Left lung (tissue), 10 donors: Measurements from ENCODE around the gene PUDP. TPM values are rescaled to one million over a fixed set of nuclear protein-coding genes. Genes with fewer than 3 reads are reported as not detected.
A peak's percentile ranks its signal among the peaks of the same experiment; 100 is the strongest.

Experiments used
- ATAC-seq: fragments of 200-7000 bp; cut with Tn5 transposase; one replicate; pipeline ENCODE4 v1.9.1; 2020; ENCODE audit warnings: moderate library complexity
- DNase-seq, 4 donors: peaks; one replicate each; pipeline ENCODE4 v3.0.0-alpha.2; 2013 to 2020
- H3K27ac ChIP-seq, 2 donors: fragments of 200-600 bp; sonication (generic) in 1 of 2; one replicate each; pipeline versions ENCODE4 v1.5.0 to v1.8.0; 2020 to 2021
- H3K27me3 ChIP-seq, 2 donors: fragments of 200-600 bp; sonication (generic) in 1 of 2; one replicate each; pipeline versions ENCODE4 v1.5.0 to v1.8.0; 2020 to 2021
- H3K36me3 ChIP-seq, 2 donors: fragments of 200-600 bp; sonication (generic) in 1 of 2; one replicate each; pipeline versions ENCODE4 v1.5.0 to v1.8.0; 2020 to 2021
- H3K4me1 ChIP-seq, 2 donors: fragments of 200-600 bp; one replicate each; pipeline ENCODE4 v1.8.0; 2021
- H3K4me3 ChIP-seq, 2 donors: fragments of 200-600 bp; sonication (generic) in 1 of 2; one replicate each; pipeline versions ENCODE4 v1.5.0 to v1.8.0; 2020 to 2021; ENCODE audit warnings: mild to moderate bottlenecking in 1 of 2
- H3K9me3 ChIP-seq, 2 donors: fragments of 200-600 bp; sonication (generic) in 1 of 2; one replicate each; pipeline versions ENCODE4 v1.5.0 to v1.8.0; 2020 to 2021
- CTCF ChIP-seq, 2 donors: fragments of 200-600 bp; sonication (generic) in 1 of 2; IDR thresholded peaks; one replicate each; pipeline versions ENCODE4 v1.5.0 to v1.8.0; 2021; ENCODE audit warnings: antibody characterized with exemption in 2 of 2
- intact Hi-C, 2 donors: fragments of 100-400 bp; cut with DNase I; formaldehyde crosslinking; loops; one replicate each; pipeline versions ENCODE4 v1.11.2 to v1.14.2; 2022
- polyA plus RNA-seq, 6 donors: library from polyadenylated mRNA; unstranded; fragments of 120-200 nt; gene quantifications; one replicate each; pipeline ENCODE4 v1.2.1, GENCODE V29; 2013; ENCODE audit not compliant: insufficient read length in 6 of 6
- total RNA-seq, 2 donors: library from RNA; stranded (reverse); fragmentation: NEBNext Ultra II Directional; extraction: Animal tissue kit (Norgen Biotek cat#: 25700); gene quantifications; one replicate each; pipeline ENCODE4 v1.2.1, GENCODE V29; 2021
- donor health status: DM: no; HTN: yes; CAD: no.
- donor health status: DM: no; HTN: no; CAD: no.

The PUDP gene
- total and polyA plus RNA-seq, 8 donors: 9.8 to 26.1 (median 14.1) TPM

DNA sequence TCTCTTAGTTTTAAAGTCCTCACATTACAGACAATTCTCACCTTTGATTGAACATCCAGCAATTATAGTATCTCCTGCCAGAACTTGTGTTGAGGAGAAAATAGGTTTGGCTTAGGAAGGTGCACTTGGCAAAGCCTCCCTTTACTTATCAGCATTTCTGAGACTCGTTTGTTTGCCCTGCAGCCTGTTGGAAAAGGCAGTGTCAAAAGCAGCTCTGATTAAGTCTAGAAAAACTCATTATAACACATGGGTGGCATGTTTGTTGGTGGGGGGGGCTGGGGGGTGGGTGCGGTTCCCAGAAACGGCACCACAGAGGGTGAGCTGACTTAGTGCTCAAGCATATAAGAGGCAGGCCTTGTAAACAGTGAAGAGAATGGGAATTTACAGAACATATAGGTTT lies 21.7 kb upstream of the PUDP start:
- DNase-seq (no peak), ATAC-seq (peak; percentile 68)
- Histone ChIP-seq H3K36me3 (no peaks in the 10 kb centered on the region), H3K4me3 (no peak overlapping the region), H3K9me3 (no peaks in the 10 kb centered on the region), H3K27ac (no peak overlapping the region), H3K4me1 (no peaks in the 10 kb centered on the region), H3K27me3 (no peaks in the 10 kb centered on the region)
- no peak for TF ChIP-seq CTCF (IDR thresholded peaks at IDR 0.05)
- intact Hi-C loops: no loop called here

GRCh38 chrX:7168371-7168770 lies 20.4 kb upstream of the PUDP start:
- Histone ChIP-seq H3K27ac (no peak overlapping the region), H3K36me3 (no peaks in the 10 kb centered on the region), H3K9me3 (no peaks in the 10 kb centered on the region), H3K4me1 (no peaks in the 10 kb centered on the region), H3K27me3 (no peaks in the 10 kb centered on the region), H3K4me3 (no peak overlapping the region)
- ATAC-seq (no peak), DNase-seq (no peak)
- no peak for TF ChIP-seq CTCF (IDR thresholded peaks at IDR 0.05)
- intact Hi-C loops: no loop called here

DNA sequence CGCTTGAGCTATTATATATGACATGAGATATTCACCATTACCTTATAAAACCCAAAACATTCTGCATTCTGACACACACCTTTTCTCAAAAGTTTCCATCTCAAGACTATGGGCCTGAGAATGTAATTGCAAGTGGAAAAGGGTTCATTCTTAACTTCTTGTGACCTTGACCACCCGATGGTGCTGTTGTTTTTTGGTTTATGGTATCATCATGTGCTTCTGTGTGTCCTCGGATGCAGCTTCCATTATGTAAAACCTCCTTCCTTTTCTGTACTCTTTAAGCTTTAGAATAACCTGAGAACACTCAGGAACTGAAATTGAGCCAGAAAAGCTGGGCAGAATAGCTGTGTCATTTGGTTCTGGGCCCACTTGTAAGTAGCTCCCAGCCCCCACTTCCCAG lies 16.2 kb upstream of the PUDP start:
- intact Hi-C loops: no loop called here
- Histone ChIP-seq H3K4me1 (no peaks in the 10 kb centered on the region), H3K9me3 (no peaks in the 10 kb centered on the region), H3K27me3 (no peaks in the 10 kb centered on the region), H3K27ac (no peak overlapping the region), H3K36me3 (no peaks in the 10 kb centered on the region), H3K4me3 (no peak overlapping the region)
- no peak for TF ChIP-seq CTCF (IDR thresholded peaks at IDR 0.05)
- ATAC-seq (no peak), DNase-seq (no peak)

DNA sequence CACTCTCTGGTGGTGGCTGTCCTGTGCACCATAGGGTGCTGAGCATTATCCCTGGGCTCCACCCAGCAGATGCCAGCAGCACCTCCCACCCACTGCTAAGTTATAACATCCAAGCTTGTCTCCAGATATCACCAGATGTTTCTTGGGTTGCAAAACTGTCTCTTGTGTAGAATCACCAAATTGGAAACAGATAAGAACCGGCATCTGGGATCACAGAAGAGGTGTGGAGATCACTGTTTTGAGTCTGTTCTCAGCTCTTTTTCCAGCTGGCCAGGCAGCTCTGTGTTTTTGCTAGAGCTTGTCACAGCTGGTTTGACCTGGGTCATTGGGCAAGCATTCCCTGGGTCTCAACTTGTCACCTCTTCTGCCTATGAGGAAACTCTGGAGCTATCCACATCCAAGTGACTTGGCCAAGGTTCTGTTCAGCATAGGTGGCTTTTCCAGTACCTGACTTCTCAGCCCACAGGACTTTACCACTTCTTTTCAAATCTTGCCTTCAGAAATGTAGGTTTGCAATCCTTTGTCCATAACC lies 15.3 kb upstream of the PUDP start:
- Histone ChIP-seq H3K4me1 (no peaks in the 10 kb centered on the region), H3K27me3 (no peaks in the 10 kb centered on the region), H3K36me3 (no peaks in the 10 kb centered on the region), H3K27ac (no peak overlapping the region), H3K4me3 (no peak overlapping the region), H3K9me3 (no peaks in the 10 kb centered on the region)
- TF ChIP-seq CTCF (IDR thresholded peaks at IDR 0.05): no peak
- DNase-seq (no peak), ATAC-seq (no peak)
- intact Hi-C loops: no loop called here

DNA sequence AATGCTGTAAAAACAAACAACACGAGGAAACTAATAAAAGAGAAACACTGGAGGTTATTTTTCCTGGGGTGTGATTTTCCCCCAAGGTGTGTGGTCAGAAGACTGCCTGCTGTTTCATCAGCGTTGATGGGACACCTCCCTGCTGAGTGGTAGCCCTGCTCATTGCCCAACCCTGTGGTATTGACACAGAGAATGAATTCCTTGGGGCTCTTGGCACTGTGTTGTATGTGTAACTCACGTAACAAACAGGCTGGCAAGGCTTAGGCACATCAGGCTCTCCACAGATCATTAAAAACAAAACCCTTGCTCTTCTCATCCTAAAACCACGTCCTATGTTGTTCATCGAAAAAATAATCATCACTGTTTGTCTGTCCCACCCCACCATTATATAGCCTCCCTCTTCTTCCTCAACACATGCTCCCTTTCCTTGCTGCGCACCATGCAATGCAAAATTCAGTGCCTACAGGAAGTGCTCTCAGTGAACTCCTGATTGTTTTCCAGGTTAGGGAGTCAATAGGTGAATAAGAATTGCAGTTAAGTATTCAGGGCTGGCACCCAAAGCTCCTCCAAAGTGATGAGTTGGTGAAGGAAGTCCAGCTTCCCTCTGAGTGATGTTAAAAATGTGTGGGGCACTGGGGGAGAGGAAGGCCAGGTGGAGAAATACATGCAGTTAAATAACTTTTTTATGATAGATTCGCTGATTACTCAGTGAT lies 11.4 kb upstream of the PUDP start:
- TF ChIP-seq CTCF (IDR thresholded peaks at IDR 0.05): no peak
- H3K27me3 ChIP-seq: no peaks in the 10 kb centered on the region
- H3K36me3 ChIP-seq: no peaks in the 10 kb centered on the region
- H3K4me1 ChIP-seq: no peaks in the 10 kb centered on the region
- H3K9me3 ChIP-seq: no peaks in the 10 kb centered on the region
- no peak overlapping the region for H3K27ac ChIP-seq
- ATAC-seq: peak; percentile 93
- H3K4me3 ChIP-seq: no peak overlapping the region
- intact Hi-C loops: no loop called here
- DNase-seq: peak in 1 of 4 donors; percentile 35
